ENCODE measurements around the gene MAG.

Gene MAG

DNA sequence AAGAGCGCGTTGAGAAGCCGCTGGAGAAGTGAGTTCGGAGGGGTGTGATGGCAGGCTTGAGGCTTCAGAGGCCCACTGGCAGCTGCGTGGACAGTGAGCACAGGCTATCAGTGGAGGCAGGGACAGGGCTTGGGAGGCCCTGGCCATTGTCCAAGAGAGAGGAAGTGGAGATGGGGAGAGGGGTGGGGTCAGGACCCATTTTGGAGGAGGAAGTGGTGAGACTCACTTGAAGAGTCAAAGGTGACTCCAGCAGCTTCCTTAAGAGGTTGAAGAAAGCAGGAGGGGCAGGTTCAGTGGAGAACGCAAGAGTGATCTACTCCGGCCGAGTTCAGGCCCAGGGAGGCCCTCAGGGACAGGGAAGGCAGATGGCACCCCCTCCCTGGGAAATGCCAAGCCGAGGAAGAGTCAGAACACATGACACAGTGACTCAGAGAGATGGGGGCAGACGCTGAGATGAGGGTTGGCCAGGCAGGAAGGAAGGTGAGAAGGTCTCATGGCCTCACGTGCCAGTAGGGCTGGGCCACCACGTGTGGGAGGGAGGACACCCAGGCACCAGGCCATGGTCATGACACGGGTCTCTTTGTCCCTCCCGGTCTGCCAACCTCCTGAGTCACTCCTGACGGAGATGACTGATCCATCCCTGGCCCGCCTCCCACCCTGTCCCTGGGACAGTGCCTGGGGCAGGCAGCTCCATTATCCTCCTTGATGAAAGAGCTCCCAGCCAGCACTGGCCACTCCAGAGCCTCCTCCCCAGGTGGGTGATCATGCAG lies 26.9 kb downstream of the MAG start:
- Histone ChIP-seq H3K4me1 (peaks cover 97 to 100% (median 98%) of the 10 kb centered on the region in 10 experiments), H3K4me3 (peak overlapping the region; percentile 24 to 58 (median 38); a peak in 18 of 20 replicates), H3K36me3 (0 out of 22 replicates have a peak, but pooled peaks cover 0 to 4% (median 0%) of the 10 kb centered on the region in 11 experiments), H3K4me2 (peak overlapping the region; percentile 83 to 98 (median 94)), H3K27me3 (no peaks in the 10 kb centered on the region), H3K9me3 (replicated peaks in 1 of 11) (peaks cover 6 to 11% (median 8%) of the 10 kb centered on the region in 11 experiments; a peak in 21 of 22 replicates), H3K9ac (peak overlapping the region; percentile 72 to 88 (median 80)), H3K27ac (peak overlapping the region; percentile 76 to 98 (median 95)), H4K20me1 (no peaks in the 10 kb centered on the region)
- TF ChIP-seq Cebpa-rat (IDR thresholded peaks at IDR 0.05): no peak

DNA sequence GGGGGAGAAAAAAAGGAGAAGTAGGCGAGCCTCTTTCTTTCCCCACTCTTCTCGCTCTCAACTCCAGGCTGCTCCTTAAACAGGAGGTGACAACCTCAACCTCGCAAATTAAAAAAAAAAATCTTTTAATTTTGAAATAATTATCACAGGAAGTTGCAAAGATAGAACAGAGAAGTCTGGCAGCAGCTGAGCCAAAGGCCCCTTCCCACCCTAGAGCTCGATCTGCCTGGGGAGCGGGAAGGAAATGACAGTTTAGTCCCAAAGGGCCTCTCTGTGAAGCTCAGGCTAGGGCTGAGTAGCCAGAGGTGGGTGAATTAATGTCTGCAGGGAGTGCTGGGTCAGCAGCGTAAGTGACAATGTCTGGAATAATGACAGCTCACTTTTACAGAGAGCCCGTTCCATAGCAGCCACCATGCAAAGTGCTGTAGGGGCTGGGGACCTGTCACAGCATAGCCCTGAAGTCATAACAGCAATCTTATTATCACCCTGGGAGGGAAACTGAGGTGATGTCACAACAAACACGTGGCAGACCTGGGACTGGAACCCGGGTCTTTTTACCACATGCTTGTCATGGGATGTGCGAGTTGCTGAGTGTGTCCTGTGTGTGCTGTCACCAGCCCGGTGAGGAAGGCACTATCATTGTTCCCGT lies 28.2 kb downstream of the MAG start:
- H3K4me2 ChIP-seq: peak overlapping the region; percentile 83 to 98 (median 94)
- H3K27ac ChIP-seq: peak overlapping the region; percentile 76 to 98 (median 95)
- H3K4me1 ChIP-seq: peaks cover 95 to 100% (median 97%) of the 10 kb centered on the region in 10 experiments

DNA sequence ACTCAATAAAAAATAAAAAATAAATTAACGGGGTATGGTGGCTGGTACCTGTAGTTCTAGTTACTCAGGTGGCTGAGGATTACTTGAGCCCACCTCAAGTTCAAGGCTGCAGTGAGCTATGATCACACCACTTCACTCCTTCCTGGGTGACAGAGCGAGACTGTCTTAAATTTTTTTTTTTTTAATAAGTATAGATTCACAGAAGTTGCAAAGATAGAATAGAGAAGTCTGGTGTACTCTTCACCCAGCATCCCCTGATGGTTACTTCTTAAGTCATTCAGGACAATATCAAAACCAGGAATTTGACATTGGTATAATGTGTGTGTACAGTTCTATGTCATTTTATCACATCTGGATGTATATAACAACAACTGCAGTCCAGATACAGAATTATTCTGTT lies 29.3 kb downstream of the MAG start:
- Histone ChIP-seq H3K9me3 (replicated peaks in 1 of 11) (peaks cover 6 to 11% (median 8%) of the 10 kb centered on the region in 11 experiments; a peak in 21 of 22 replicates), H3K4me2 (peak overlapping the region; percentile 83 to 98 (median 94)), H3K4me1 (peaks cover 84 to 97% (median 88%) of the 10 kb centered on the region in 10 experiments), H3K27me3 (no peaks in the 10 kb centered on the region), H3K9ac (peak overlapping the region in 10 of 11 experiments; percentile 72 to 88 (median 82); a peak in 21 of 22 replicates), H3K4me3 (peak overlapping the region in 2 of 10 experiments; percentile 30 to 58; a peak in 3 of 20 replicates), H4K20me1 (no peaks in the 10 kb centered on the region), H3K36me3 (0 out of 22 replicates have a peak, but pooled peaks cover 0 to 4% (median 0%) of the 10 kb centered on the region in 11 experiments), H3K27ac (peak overlapping the region; percentile 76 to 98 (median 95))
- TF ChIP-seq Cebpa-rat (IDR thresholded peaks at IDR 0.05): no peak

More for the DNA sequence above, 28.2 kb downstream of the MAG start:
- H3K4me3 ChIP-seq: peak overlapping the region in 9 of 10 experiments; percentile 29 to 58 (median 40); a peak in 15 of 20 replicates
- H3K36me3 ChIP-seq: 0 out of 22 replicates have a peak, but pooled peaks cover 0 to 4% (median 0%) of the 10 kb centered on the region in 11 experiments
- H3K27me3 ChIP-seq: no peaks in the 10 kb centered on the region
- no peaks in the 10 kb centered on the region for H4K20me1 ChIP-seq
- H3K9me3 ChIP-seq (replicated peaks in 1 of 11): peaks cover 6 to 11% (median 8%) of the 10 kb centered on the region in 11 experiments; a peak in 21 of 22 replicates
- TF ChIP-seq Cebpa-rat (IDR thresholded peaks at IDR 0.05): peak in 5 of 11 experiments; percentile 7 to 75 (median 26); a peak in 3 of 22 replicates
- H3K9ac ChIP-seq: peak overlapping the region; percentile 72 to 88 (median 80)

DNA sequence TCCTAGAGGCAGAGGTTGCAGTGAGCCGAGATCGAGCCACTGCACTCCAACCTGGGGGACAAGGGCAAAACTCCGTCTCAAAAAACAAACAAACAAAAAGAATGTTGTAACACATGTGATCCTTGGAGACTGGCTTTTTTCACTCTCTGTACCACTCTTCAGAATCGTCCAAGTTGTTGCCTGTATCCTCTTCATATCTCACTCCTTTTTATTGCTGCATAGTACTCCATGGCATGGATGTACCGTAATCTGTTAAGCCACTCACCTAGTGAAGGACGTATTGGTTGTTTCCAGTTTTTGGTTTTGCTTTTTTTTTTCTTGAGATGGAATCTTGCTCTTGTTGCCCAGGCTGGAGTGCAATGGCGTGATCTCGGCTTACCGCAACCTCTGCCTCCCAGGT lies 30.1 kb downstream of the MAG start:
- peak overlapping the region in 9 of 11 experiments; percentile 90 to 98 (median 95); a peak in 17 of 22 replicates for H3K27ac ChIP-seq
- 0 out of 22 replicates have a peak overlapping the region, but pooled peaks of 2 of the 11 experiments have one; percentile 88 for H3K9ac ChIP-seq
- no peaks in the 10 kb centered on the region for H3K27me3 ChIP-seq
- no peak for TF ChIP-seq Cebpa-rat (IDR thresholded peaks at IDR 0.05)
- no peak overlapping the region for H3K4me3 ChIP-seq
- 0 out of 22 replicates have a peak, but pooled peaks cover 0 to 4% (median 0%) of the 10 kb centered on the region in 11 experiments for H3K36me3 ChIP-seq
- H4K20me1 ChIP-seq: no peaks in the 10 kb centered on the region
- peak overlapping the region; percentile 83 to 98 (median 94); a peak in 17 of 22 replicates for H3K4me2 ChIP-seq
- H3K9me3 ChIP-seq (replicated peaks in 1 of 11): peaks cover 6 to 11% (median 8%) of the 10 kb centered on the region in 11 experiments; a peak in 21 of 22 replicates
- H3K4me1 ChIP-seq: peaks cover 82 to 97% (median 86%) of the 10 kb centered on the region in 10 experiments

DNA sequence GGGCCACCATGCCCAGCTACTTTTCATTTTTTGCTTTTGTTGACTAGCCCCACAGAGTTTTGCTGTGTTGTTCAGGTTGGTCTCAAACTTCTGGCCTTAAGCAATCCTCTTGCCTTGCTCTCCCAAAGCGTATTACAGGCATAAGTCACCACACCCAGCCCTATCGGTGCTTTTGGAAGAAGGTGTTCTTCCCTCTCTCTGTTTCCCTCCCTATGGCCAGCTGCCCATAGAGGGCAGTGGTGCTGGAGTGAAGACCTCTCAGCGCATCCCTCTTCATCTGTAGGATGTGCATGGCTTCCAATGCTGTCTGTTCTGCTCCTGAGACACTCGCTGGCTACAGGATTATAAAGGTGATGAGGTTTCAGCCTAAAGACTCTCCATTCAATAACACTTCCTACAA lies 35.7 kb downstream of the MAG start:
- no peak overlapping the region for H3K4me3 ChIP-seq
- H3K9ac ChIP-seq: peak overlapping the region in 2 of 11 experiments; percentile 72 to 86; a peak in 1 of 22 replicates
- peaks cover 0 to 9% (median 0%) of the 10 kb centered on the region in 11 experiments; a peak in 1 of 22 replicates for H3K36me3 ChIP-seq
- H3K4me1 ChIP-seq: peaks cover 78 to 97% (median 87%) of the 10 kb centered on the region in 10 experiments
- no peak for TF ChIP-seq Cebpa-rat (IDR thresholded peaks at IDR 0.05)
- no peaks in the 10 kb centered on the region for H3K27me3 ChIP-seq
- peak overlapping the region; percentile 74 to 98 (median 93) for H3K4me2 ChIP-seq
- peaks cover 0 to 24% (median 0%) of the 10 kb centered on the region in 11 experiments; a peak in 3 of 22 replicates for H4K20me1 ChIP-seq
- H3K9me3 ChIP-seq (replicated peaks in 1 of 11): peaks cover 0 to under 1% (median 0%) of the 10 kb centered on the region in 11 experiments; a peak in 2 of 22 replicates
- peak overlapping the region in 9 of 11 experiments; percentile 47 to 84 (median 72); a peak in 15 of 22 replicates for H3K27ac ChIP-seq

DNA sequence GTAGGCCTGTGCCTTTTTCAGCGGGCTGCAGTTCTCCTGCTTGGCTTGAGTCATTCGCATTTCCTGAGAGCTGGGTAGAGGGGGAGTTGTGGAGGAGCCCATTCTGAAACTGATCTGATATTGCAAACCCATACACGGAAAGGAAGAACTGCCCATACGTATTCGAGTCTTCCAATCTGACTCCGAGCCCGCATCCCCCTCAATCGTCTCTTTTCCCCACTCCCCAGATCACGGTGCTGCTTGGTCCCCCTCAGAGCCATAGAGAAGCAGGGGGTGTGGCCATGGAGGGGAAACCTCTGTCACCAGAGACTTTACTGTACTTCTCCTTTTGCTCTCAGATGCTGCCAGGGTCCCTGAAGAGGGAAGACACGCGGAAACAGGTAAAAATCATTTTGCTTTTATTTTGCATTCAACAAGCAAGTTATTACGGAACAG lies 36.9 kb downstream of the MAG start, which contains the start of gene CD22:
Gene CD22, plus strand, starts transcription at position 337 of the 435 bp plus-strand sequence. CDS start 2,854 bp downstream, outside the sequence.
- H3K4me3 ChIP-seq: peak within 1 kb of the TSS; percentile 41 to 87 (median 68)
- peak within 1 kb of the TSS; percentile 52 to 86 (median 75); a peak in 21 of 22 replicates for H3K9ac ChIP-seq
- TF ChIP-seq Cebpa-rat (IDR thresholded peaks at IDR 0.05): no peak
- peaks cover 0 to 21% (median 6%) of the 10 kb centered on the region in 11 experiments; a peak in 12 of 22 replicates for H3K36me3 ChIP-seq
- peak within 1 kb of the TSS; percentile 74 to 98 (median 93) for H3K4me2 ChIP-seq
- peaks cover 0 to 36% (median 0%) of the 10 kb centered on the region in 11 experiments; a peak in 4 of 22 replicates for H4K20me1 ChIP-seq
- peaks cover 78 to 97% (median 87%) of the 10 kb centered on the region in 10 experiments for H3K4me1 ChIP-seq
- no peaks in the 10 kb centered on the region for H3K9me3 ChIP-seq (replicated peaks in 1 of 11)
- peak within 1 kb of the TSS in 9 of 11 experiments; percentile 47 to 84 (median 72); a peak in 18 of 22 replicates for H3K27ac ChIP-seq
- no peaks in the 10 kb centered on the region for H3K27me3 ChIP-seq

DNA sequence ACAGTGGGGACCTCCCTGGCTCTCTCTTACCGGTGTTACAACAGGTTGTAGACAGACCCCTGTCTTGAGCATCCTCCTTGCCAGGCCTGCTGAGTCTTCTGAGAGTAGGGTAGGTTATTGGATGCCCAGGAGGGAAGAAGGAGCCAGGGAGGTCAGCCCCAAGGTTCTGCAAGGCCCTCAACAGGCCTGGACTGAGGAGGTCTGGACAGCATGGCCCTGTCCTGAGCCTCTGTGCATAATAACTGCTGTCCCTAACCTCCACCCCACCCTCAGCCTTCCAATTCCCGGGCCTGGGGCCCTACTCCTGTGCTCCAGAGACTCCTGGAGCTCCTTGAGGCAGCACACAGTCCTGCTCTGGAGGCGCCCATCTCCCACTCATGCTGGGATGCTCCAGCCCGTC lies 37.4 kb downstream of the MAG start:
- peak overlapping the region; percentile 41 to 87 (median 68) for H3K4me3 ChIP-seq
- peak overlapping the region; percentile 74 to 98 (median 93) for H3K4me2 ChIP-seq
- H3K27me3 ChIP-seq: no peaks in the 10 kb centered on the region
- H3K9ac ChIP-seq: peak overlapping the region; percentile 52 to 86 (median 75); a peak in 21 of 22 replicates
- peak overlapping the region in 9 of 11 experiments; percentile 47 to 84 (median 72); a peak in 18 of 22 replicates for H3K27ac ChIP-seq
- peaks cover 0 to 26% (median 10%) of the 10 kb centered on the region in 11 experiments; a peak in 13 of 22 replicates for H3K36me3 ChIP-seq
- no peak for TF ChIP-seq Cebpa-rat (IDR thresholded peaks at IDR 0.05)
- peaks cover 77 to 97% (median 87%) of the 10 kb centered on the region in 10 experiments for H3K4me1 ChIP-seq
- no peaks in the 10 kb centered on the region for H3K9me3 ChIP-seq (replicated peaks in 1 of 11)
- peaks cover 0 to 41% (median 0%) of the 10 kb centered on the region in 11 experiments; a peak in 4 of 22 replicates for H4K20me1 ChIP-seq
